ENCODE data around the gene SLC8A1. TPM values are rescaled to one million over a fixed set of nuclear protein-coding genes. Genes with fewer than 3 reads are reported as not detected.

The SLC8A1 gene
- total and polyA plus RNA-seq, 9 donors, result 1.3 to 19.7 (median 7.7) TPM

DNA sequence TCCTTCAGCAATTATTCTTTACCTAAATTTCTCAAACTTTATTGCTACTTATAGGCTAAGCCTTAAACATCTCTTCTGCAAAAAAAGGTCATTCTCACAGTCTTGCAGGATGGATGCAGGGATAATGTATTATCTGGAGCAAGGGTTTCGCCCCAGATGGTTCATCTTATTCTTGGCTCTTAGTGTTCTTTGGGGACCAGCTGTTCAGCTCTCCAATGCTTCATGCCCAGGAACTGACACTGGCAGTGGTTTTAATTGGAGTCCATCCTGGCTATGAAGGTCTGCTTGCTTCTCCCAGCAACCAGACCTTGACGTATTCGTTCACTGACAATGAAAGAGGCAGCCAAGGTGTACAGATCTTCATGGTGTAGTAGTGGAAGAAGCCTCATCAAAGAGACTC lies 331.9 kb downstream of the SLC8A1 start:
- no peak for TF ChIP-seq CTCF (IDR thresholded peaks at IDR 0.05)
- intact Hi-C loops (cut with DNase I), result no loop called here
- Histone ChIP-seq H3K36me3 (no peaks in the 10 kb centered on the region), H3K4me3 (no peak overlapping the region), H3K27me3 (no peaks in the 10 kb centered on the region), H3K4me1 (ENCODE audit: insufficient read depth) (no peaks in the 10 kb centered on the region), H3K27ac (no peak overlapping the region), H3K9me3 (no peaks in the 10 kb centered on the region)
- WGBS, 3 donors, result 94 to 96% (median 94%) methylated on average over 3 of the region's 3 CpGs
- no peak for DNase-seq

DNA sequence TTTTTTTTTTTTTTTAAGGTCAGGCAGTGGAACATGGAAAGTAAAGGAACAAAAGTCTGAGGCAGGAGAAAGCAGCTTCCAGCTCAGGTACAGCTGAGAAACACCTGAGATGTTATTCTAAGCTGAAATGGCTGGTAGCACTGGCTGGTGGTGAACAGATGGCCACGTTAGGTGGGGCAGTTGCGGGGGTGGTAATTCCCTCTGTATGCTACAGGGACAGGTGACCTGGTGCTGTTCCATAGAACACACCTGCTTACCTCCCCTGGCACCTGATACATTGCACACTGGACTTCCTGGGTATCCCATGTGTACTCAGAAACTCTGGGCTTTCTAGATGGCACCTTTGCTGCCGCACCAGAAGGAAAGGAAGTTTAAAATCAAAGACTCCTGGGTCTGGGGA lies 333.3 kb downstream of the SLC8A1 start:
- Histone ChIP-seq H3K4me3 (no peak overlapping the region), H3K36me3 (no peaks in the 10 kb centered on the region), H3K4me1 (ENCODE audit: insufficient read depth) (no peaks in the 10 kb centered on the region), H3K9me3 (no peaks in the 10 kb centered on the region), H3K27ac (no peak overlapping the region), H3K27me3 (no peaks in the 10 kb centered on the region)
- 95 to 100% (median 98%) methylated on average over 3 of the region's 3 CpGs for WGBS, 3 donors
- TF ChIP-seq EP300 (IDR thresholded peaks at IDR 0.05) (no peak), CTCF (IDR thresholded peaks at IDR 0.05) (no peak), POLR2A (IDR thresholded peaks at IDR 0.05) (no peak)
- DNase-seq, result no peak
- intact Hi-C loops (cut with DNase I), result no loop called here

GRCh38 chr2:40115894-40116293 lies 336.0 kb downstream of the SLC8A1 start:
- Histone ChIP-seq H3K27me3 (no peaks in the 10 kb centered on the region), H3K36me3 (no peaks in the 10 kb centered on the region), H3K27ac (no peak overlapping the region), H3K4me3 (no peak overlapping the region), H3K9me3 (no peaks in the 10 kb centered on the region), H3K4me1 (ENCODE audit: insufficient read depth) (no peaks in the 10 kb centered on the region)
- no peak for DNase-seq
- TF ChIP-seq EP300 (IDR thresholded peaks at IDR 0.05) (no peak), POLR2A (IDR thresholded peaks at IDR 0.05) (no peak)
- WGBS, 3 donors, result 96 to 97% (median 97%) methylated on average over 4 of the region's 4 CpGs
- intact Hi-C loops (cut with DNase I), result no loop called here

- Histone ChIP-seq H3K36me3 (no peaks in the 10 kb centered on the region), H3K27ac (no peak overlapping the region), H3K9me3 (no peaks in the 10 kb centered on the region), H3K4me1 (ENCODE audit: insufficient read depth) (no peaks in the 10 kb centered on the region), H3K4me3 (no peak overlapping the region), H3K27me3 (no peaks in the 10 kb centered on the region)
- no peak for DNase-seq
- intact Hi-C loops (cut with DNase I), result no loop called here
- WGBS, 3 donors, result 95 to 98% (median 97%) methylated on average over 12 of the region's 12 CpGs
- TF ChIP-seq POLR2A (IDR thresholded peaks at IDR 0.05) (no peak), CTCF (IDR thresholded peaks at IDR 0.05) (no peak), EP300 (IDR thresholded peaks at IDR 0.05) (no peak)
These were observed 336.5 kb downstream of the SLC8A1 start for GRCh38 chr2:40115348-40115747.

- intact Hi-C loops (cut with DNase I), result no loop called here
- no peak for TF ChIP-seq POLR2A (IDR thresholded peaks at IDR 0.05)
- Histone ChIP-seq H3K4me3 (no peak overlapping the region), H3K27ac (no peak overlapping the region), H3K36me3 (no peaks in the 10 kb centered on the region), H3K9me3 (no peaks in the 10 kb centered on the region), H3K27me3 (no peaks in the 10 kb centered on the region), H3K4me1 (ENCODE audit: insufficient read depth) (no peaks in the 10 kb centered on the region)
- DNase-seq, result no peak
- WGBS, 3 donors, result 89 to 91% (median 90%) methylated on average over 4 of the region's 4 CpGs
These were observed 337.9 kb downstream of the SLC8A1 start for GRCh38 chr2:40113997-40114396.
